Measurements from ENCODE around the gene NCAPD3. TPM values are rescaled to one million over a fixed set of nuclear protein-coding genes. Genes with fewer than 3 reads are reported as not detected.

Gene NCAPD3
- total RNA-seq, 1 donor from 2014 or later = 17.0 TPM

- no peak for TF ChIP-seq CTCF (IDR thresholded peaks at IDR 0.05)
- no peaks in the 10 kb centered on the region for H3K27me3 Mint-ChIP-seq (ENCODE audit: low read depth)
- peaks cover 35% of the 10 kb centered on the region for H3K36me3 Mint-ChIP-seq (ENCODE audit: low read depth)
- no peak for DNase-seq (ENCODE audit: low spot score)
- H3K4me1 Mint-ChIP-seq (ENCODE audit: low read depth) = no peaks in the 10 kb centered on the region
- no peak overlapping the region for H3K4me3 Mint-ChIP-seq (ENCODE audit: unreplicated experiment)
- no peak overlapping the region for H3K27ac Mint-ChIP-seq (ENCODE audit: unreplicated experiment)
- H3K9me3 Mint-ChIP-seq (ENCODE audit: low read depth) = no peaks in the 10 kb centered on the region
Observed at GRCh38 chr11:134158023-134158422, 65.7 kb downstream of the NCAPD3 start.

GRCh38 chr11:134157451-134157850 lies 66.3 kb downstream of the NCAPD3 start:
- H3K27ac Mint-ChIP-seq (ENCODE audit: unreplicated experiment) = no peak overlapping the region
- H3K9me3 Mint-ChIP-seq (ENCODE audit: low read depth) = no peaks in the 10 kb centered on the region
- H3K4me3 Mint-ChIP-seq (ENCODE audit: unreplicated experiment) = no peak overlapping the region

GRCh38 chr11:134155946-134156865 lies 67.6 kb downstream of the NCAPD3 start:
- TF ChIP-seq CTCF (IDR thresholded peaks at IDR 0.05) = no peak
- Mint-ChIP-seq H3K36me3 (ENCODE audit: low read depth) (peaks cover 37% of the 10 kb centered on the region), H3K9me3 (ENCODE audit: low read depth) (no peaks in the 10 kb centered on the region), H3K4me1 (ENCODE audit: low read depth) (peaks cover 5% of the 10 kb centered on the region), H3K4me3 (ENCODE audit: unreplicated experiment) (no peak overlapping the region), H3K27ac (ENCODE audit: unreplicated experiment) (no peak overlapping the region), H3K27me3 (ENCODE audit: low read depth) (no peaks in the 10 kb centered on the region)
- no peak for DNase-seq (ENCODE audit: low spot score)

More at GRCh38 chr11:134157451-134157850, 66.3 kb downstream of the NCAPD3 start:
- H3K4me1 Mint-ChIP-seq (ENCODE audit: low read depth) = no peaks in the 10 kb centered on the region
- no peak for DNase-seq (ENCODE audit: low spot score)
- H3K36me3 Mint-ChIP-seq (ENCODE audit: low read depth) = peaks cover 32% of the 10 kb centered on the region
- H3K27me3 Mint-ChIP-seq (ENCODE audit: low read depth) = no peaks in the 10 kb centered on the region
- no peak for TF ChIP-seq CTCF (IDR thresholded peaks at IDR 0.05)

GRCh38 chr11:134155456-134155855 lies 68.3 kb downstream of the NCAPD3 start:
- no peak overlapping the region for H3K27ac Mint-ChIP-seq (ENCODE audit: unreplicated experiment)
- peaks cover 40% of the 10 kb centered on the region for H3K36me3 Mint-ChIP-seq (ENCODE audit: low read depth)
- H3K4me1 Mint-ChIP-seq (ENCODE audit: low read depth) = peaks cover 9% of the 10 kb centered on the region
- H3K4me3 Mint-ChIP-seq (ENCODE audit: unreplicated experiment) = no peak overlapping the region
- no peaks in the 10 kb centered on the region for H3K27me3 Mint-ChIP-seq (ENCODE audit: low read depth)
- no peak for TF ChIP-seq CTCF (IDR thresholded peaks at IDR 0.05)
- DNase-seq (ENCODE audit: low spot score) = no peak
- H3K9me3 Mint-ChIP-seq (ENCODE audit: low read depth) = no peaks in the 10 kb centered on the region

GRCh38 chr11:134154441-134154840 lies 69.3 kb downstream of the NCAPD3 start:
- Mint-ChIP-seq H3K4me3 (ENCODE audit: unreplicated experiment) (no peak overlapping the region), H3K27ac (ENCODE audit: unreplicated experiment) (no peak overlapping the region), H3K36me3 (ENCODE audit: low read depth) (peaks cover 36% of the 10 kb centered on the region), H3K9me3 (ENCODE audit: low read depth) (no peaks in the 10 kb centered on the region), H3K4me1 (ENCODE audit: low read depth) (peaks cover 9% of the 10 kb centered on the region), H3K27me3 (ENCODE audit: low read depth) (no peaks in the 10 kb centered on the region)
- no peak for DNase-seq (ENCODE audit: low spot score)
- no peak for TF ChIP-seq CTCF (IDR thresholded peaks at IDR 0.05)
